ENCODE measurements around the gene TBCD. TPM values are rescaled to one million over a fixed set of nuclear protein-coding genes. Genes with fewer than 3 reads are reported as not detected.

The TBCD gene
- total RNA-seq, 1 donor: 39.5 TPM

DNA sequence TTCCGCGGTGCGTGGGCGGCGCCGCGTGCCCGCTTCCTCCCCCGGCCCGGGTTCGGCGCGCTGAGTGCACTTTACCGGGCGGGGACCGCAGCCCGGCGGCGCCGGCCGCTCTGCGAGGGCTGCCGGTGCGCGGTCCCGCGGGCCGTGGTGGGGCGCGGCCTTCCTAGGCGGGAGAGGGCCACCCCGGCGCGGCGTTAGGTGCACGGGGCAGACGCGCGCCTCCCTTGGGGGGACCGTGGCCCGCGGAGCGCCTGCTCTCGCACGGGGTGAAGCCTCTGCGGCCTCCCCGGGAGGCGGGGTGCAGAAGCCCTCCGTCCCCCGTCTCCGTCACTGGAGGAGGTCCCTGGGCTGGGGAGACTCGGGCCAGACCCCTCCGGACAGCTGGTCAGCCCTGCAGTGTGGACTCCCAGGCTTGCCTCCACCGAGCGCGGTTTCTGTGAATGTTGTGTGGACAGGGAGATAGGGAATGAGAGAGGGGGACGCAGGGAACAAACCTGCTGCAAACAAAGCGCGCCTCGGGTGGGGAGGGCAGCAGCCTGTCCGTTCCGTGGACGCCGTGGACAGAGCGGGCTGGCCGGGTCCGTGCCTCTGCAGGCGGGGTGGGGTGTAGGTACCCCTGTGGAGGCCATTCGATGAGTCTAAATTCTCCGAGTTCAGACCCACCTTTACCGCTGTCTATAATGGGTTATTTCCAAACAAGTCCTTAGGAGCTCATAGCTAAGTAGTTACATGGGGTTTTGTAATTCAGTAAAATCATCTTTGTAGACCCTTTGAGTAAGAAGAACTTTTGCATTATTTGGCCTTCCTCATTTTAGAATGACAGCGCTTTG lies 721 bp downstream of the TBCD start:
- peak; percentile 22 for DNase-seq (ENCODE audit: low read depth)

DNA sequence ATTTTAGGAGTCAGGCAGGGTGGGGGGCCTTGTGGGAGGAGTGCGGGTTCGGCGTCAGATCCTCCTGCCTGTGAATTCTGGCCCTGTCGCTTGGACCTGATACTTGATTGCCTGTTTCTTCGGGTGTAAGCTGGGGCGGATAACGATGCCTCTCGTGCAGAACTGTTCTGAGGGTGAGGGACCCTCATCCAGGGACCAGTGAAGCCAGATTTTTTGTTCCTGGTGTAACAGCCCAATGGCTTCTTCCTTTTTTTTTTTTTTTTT lies 1.3 kb downstream of the TBCD start:
- H3K4me3 ChIP-seq (ENCODE audit: low read depth, low read length): peak overlapping the region; percentile 89
- no peak for DNase-seq (ENCODE audit: low read depth)
- TF ChIP-seq, protein P1, sequence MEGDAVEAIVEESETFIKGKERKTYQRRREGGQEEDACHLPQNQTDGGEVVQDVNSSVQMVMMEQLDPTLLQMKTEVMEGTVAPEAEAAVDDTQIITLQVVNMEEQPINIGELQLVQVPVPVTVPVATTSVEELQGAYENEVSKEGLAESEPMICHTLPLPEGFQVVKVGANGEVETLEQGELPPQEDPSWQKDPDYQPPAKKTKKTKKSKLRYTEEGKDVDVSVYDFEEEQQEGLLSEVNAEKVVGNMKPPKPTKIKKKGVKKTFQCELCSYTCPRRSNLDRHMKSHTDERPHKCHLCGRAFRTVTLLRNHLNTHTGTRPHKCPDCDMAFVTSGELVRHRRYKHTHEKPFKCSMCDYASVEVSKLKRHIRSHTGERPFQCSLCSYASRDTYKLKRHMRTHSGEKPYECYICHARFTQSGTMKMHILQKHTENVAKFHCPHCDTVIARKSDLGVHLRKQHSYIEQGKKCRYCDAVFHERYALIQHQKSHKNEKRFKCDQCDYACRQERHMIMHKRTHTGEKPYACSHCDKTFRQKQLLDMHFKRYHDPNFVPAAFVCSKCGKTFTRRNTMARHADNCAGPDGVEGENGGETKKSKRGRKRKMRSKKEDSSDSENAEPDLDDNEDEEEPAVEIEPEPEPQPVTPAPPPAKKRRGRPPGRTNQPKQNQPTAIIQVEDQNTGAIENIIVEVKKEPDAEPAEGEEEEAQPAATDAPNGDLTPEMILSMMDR (IDR thresholded peaks at IDR 0.05; ENCODE audit: insufficient read depth, low read length): no peak

More for the DNA sequence above, 721 bp downstream of the TBCD start:
- TF ChIP-seq, protein P1 (IDR thresholded peaks at IDR 0.05; ENCODE audit: insufficient read depth, low read length): no peak
- peak overlapping the region; percentile 89 for H3K4me3 ChIP-seq (ENCODE audit: low read depth, low read length)

DNA sequence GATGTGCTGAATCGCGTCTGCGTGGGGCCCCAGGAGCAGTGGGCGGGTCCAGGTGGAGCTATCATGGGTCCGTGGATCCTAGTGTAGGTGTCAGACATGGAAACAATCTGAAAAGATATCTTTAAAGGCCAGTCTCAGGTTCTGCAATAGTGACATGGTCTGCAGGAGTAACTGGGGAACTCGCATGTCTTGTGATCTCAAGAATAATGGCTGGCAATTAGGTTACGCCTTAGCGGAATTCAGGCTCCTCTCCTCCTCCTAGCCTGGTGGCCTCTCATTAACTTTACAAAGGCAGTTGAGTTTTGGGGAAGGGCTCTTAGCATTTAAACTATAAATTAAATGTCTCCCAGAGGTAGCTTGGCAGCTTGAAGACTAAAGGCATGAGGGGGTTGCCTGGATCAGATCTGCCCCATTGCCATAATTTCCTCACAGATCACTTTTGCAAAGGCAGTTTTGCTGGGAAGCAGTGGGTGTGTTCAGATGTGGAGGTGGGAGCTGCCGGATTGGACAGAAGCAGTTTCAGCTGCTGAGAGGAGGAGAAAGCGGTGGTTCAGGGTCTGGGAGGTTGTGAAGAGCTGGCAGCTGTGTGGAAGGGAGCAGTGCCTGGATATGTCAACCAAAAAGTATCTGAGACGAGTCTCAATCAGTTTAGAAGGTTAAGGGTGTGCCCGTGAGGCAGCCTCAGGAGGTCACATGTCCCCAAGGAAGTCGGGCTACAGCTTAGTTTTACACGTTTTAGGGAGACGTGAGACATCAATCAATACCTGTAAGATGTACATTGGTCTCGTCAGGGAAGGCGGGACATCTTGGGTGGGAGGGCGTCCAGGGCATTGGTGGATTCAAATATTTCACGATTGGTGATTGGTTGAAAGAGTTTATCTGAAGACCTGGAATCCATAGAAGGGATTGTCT lies 2.7 kb downstream of the TBCD start:
- no peak for DNase-seq (ENCODE audit: low read depth)
- TF ChIP-seq, protein P1 (IDR thresholded peaks at IDR 0.05; ENCODE audit: insufficient read depth, low read length): no peak
- H3K4me3 ChIP-seq (ENCODE audit: low read depth, low read length): no peak overlapping the region

DNA sequence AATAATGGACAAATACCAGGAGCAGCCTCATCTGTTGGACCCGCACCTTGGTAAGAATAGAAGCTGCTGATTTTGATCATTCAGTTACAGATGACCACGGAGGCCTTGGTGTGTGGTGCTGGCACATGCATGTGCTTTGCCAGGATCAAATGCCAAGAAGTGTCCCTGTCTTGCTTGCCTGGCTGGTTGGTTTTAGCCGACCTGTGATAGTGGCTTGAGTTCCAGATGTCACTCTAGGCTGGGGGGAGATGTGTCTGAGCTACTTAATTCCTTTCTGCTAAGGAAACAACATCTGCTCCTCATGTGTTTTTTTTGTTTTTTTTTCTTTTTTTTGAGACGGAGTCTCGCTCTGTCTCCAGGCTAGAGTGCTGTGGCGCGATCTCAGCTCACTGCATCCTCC lies 4.3 kb downstream of the TBCD start:
- no peak overlapping the region for H3K4me3 ChIP-seq (ENCODE audit: low read depth, low read length)
- no peak for DNase-seq (ENCODE audit: low read depth)
- TF ChIP-seq, protein P1 (IDR thresholded peaks at IDR 0.05; ENCODE audit: insufficient read depth, low read length): no peak

DNA sequence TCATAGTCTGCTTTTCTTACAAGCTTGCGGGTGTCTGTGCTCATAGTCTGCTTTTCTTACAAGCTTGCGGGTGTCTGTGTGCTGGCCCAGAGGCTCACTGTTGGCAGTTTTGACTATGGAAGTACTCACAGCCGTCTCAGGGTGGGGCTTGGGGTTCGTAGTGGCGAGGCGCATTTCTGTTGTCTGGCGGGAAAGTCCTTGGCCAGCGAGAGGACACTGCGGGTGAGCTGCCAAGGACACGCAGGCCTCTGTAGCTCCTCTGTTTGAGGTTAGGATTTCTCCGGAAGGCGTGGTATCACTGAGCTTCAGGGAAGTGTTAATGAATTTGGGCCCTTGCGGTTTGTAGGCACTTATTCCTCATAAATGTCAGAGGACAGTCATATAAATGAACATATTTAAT lies 13.5 kb downstream of the TBCD start:
- no peak for DNase-seq (ENCODE audit: low read depth)
- TF ChIP-seq, protein P1 (IDR thresholded peaks at IDR 0.05; ENCODE audit: insufficient read depth, low read length): no peak
- no peak overlapping the region for H3K4me3 ChIP-seq (ENCODE audit: low read depth, low read length)

DNA sequence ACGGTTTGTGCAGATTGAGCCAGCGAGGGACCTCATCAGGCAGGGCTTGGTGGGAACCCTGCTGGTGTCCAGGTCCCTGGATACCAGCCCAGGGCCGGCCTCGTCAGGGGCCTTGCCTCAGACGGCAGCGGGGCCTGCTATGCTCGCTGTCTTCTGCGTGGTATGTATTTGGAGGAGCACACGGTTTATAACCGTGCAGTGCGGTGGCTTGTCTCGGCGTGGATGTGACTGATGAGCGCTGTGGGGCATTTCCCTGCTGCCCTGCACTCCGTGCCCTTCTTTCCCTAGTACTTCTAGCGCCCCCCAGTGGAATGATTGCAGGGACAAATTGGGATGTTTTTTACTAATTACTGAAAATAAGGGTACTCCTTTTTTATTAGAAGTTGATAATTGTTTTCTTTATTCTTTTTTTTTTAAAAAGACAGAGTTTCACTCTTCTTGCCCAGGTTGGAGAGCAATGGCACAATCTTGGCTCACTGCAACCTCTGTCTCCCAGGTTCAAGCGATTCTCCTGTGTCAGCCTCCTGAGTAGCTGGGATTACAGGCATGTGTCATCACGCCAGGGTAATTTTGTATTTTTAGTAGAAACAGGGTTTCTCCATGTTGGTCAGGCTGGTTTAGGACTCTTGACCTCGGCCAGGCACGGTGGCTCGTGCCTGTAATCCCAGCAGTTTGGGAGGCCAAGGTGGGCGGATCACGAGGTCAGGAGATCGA lies 15.3 kb downstream of the TBCD start:
- peak; percentile 36 for DNase-seq (ENCODE audit: low read depth)
- no peak overlapping the region for H3K4me3 ChIP-seq (ENCODE audit: low read depth, low read length)
- TF ChIP-seq, protein P1 (IDR thresholded peaks at IDR 0.05; ENCODE audit: insufficient read depth, low read length): peak; percentile 60
